GM21526 (cell line): ENCODE data around the gene ANKRD9.
"Not testable (repeated sequence)": the region's sequence is repeated elsewhere in the genome, so short reads cannot be mapped to it uniquely, and the experiment has no call there.

Source experiments
- ATAC-seq: cut with Tn5 transposase; IDR thresholded peaks from one replicate; pipeline ENCODE4 v1.9.1; 2021; ENCODE audit warnings: moderate library complexity; ENCODE audit not compliant: unreplicated experiment, low FRiP score

ANKRD9 gene

DNA sequence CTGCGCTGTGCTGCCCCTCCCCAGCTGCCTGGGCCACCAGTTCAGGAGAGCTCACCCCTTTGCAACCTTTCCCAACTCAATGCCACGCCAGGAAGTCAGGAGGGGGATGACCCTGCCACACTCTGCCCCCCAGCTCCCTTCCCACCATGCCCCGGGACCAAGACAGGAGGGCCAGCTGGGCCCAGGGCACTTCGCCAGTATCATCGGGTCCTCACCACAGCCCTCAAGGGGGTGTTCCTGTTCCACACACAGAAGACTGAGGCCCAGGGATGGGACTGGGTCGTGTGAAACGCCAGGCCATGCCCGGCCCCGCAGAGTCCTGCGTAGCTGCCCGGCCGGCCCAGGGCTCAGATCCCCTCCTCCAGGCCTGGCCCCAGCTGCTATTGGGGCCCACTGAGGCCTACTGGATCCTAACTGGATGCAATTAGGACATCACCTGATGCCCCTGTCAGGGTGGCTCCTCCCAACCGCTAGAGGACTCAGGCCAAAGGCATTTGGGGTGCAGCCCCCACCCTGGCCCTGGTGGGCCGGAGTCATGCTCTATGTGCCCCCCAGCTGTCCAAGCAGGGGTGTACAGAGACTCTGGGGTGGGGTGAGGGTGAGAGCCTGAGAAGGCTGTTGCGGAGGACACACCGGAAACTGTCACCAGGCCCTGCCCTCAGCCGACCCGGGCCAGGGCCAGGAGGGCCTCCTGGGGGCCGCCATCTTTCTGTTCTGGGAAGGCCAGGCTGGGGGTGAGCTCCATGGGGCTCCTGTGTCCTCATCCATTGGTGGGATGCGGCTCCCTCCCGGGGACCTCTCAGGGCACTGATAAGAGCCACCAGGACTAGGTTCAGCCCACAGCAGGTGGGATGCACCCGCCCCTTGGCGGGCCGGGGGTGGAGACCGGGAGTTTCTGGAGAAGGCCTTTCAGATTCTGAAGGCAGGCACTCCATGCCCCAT, 29.3 kb upstream of the ANKRD9 start:
- no peak for ATAC-seq

DNA sequence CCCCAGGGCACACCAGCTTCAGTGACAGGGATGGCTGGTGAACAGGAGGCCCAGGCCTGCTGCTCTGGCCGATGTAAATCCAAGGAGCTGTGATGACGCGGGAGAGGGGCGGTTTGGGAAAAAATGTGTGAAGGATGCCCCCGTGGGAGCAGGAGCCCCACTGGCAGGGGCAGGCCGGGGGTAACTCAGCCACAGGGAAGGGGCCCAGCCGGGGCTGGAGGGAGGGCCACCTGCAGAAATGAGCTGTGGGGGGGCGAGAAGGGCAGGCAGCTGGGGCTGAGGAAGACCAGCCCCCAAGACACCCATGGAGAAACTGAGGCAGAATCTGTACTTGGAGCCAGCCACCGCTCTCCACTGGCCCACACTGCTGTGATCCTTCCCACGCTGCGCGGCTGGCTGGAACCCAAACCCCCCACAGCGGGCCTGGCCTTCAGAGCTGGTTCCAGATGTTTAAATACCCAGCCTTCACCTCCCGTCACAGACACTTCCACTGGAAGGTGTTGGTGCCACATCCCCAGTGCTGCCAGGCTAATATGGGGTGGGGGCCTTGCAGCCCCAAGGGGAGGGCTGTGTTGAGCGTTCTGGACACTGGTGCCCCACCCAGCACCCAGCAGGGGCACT, 28.5 kb upstream of the ANKRD9 start:
- no peak for ATAC-seq

DNA sequence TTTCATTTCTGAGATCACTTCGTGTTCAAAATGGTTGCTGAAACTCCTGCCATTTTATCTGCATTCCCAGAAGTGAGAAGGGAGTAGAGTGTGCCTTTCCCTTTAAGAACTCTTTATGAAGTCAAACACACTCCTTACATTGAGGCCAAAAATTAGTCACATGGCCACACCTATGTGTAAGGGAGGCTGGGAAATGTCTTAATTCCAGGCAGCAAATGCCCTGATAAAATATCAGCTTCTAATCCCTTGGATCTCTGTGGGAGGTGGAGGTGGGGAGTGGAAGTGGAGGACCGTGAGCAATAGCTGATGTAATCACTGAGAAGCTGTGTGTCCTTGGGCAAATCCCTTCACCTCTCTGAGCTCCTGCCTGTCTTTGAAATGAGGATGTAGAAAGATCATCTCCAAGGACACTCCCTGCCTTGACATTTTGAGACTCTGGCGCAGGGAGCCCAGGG, 22.7 kb upstream of the ANKRD9 start:
- ATAC-seq = no peak

DNA sequence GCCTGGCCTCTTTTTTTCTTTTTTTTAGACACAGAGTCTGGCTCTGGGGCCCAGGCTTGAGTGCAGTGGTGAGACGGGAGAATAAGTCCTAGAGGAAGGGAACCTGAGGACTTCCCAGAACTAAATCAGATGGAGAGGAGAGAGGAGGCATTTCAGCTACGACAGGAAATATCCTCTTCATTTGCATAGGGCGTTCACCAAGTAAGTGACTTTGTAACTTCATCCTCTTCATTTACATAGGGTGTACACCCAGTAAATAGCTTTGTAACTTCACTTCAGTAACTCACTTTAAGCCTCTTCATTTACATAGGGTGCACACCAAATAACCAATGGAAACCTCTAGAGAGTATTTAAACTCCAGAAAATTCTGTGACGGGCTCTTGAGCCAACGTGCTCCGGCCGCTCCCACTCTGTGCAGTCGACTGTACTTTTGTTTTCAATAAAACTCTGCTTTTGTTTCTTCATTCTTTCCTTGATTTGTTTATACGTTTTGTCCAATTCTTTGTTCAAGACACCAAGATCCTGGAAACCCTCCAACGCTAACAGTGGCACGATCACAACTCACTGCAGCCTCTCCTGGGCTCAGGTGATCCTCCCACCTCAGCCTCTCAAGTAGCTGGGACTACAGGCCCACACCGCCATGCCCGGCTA, 21.4 kb upstream of the ANKRD9 start:
- ATAC-seq = no peak

DNA sequence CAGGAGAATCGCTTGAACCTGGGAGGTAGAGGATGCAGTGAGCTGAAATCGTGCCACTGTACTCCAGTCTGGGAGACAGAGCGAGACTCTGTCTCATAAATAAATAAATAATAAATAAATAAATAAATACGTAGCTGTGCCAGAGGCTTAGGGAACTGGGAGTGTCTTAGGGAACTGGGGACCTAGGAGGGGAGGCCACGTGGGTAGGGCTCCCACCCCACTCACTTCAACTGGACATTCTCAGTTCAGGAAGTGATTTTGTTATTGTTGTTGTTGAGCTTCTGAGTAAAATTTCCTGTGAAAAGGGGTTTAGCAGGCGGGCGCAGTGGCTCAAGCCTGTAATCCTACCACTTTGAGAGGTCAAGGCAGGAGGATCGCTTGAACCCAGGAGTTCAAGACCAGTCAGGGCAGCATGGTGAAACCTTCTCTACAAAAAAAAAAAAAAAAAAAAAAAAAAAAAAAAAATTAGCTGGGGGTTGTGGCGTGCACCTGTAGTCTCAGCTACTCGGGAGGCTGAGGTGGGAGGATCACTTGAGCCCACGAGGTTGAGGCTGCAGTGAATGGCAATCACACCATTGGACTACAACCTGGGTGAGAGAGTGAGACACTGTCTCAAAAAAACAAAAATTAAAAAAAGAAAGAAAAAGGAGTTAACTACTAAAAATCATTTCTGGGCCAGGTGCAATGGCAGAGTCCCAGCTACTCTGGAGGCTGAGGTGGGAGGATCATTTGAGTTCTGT, 19.0 kb upstream of the ANKRD9 start:
- ATAC-seq = no peak

DNA sequence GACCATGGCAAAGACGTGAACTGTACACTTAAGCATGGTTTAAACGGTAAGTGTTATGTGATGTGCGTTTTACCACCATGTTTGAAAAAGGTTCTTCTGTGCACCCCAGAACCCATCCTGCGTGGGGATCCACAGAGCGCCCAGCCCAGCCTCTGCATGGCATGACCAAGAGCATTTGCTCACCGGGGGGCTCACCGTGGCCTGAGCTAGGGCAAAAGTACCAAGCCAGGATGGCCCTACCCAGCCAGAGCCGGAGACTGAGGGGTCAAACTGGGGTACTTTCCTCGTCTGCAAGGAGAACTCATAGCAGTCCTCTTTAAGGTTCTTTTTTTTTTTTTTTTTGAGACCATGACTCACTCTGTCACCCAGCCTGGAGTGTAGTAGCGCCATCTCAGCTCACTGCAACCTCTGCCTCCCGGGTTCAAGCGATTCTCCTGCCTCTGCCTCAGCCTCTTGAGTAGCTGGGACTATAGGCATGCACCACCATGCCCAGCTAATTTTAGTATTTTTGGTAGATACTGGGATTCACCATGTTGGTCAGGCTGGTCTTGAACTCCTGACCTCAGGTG, 16.4 kb upstream of the ANKRD9 start:
- no peak for ATAC-seq

DNA sequence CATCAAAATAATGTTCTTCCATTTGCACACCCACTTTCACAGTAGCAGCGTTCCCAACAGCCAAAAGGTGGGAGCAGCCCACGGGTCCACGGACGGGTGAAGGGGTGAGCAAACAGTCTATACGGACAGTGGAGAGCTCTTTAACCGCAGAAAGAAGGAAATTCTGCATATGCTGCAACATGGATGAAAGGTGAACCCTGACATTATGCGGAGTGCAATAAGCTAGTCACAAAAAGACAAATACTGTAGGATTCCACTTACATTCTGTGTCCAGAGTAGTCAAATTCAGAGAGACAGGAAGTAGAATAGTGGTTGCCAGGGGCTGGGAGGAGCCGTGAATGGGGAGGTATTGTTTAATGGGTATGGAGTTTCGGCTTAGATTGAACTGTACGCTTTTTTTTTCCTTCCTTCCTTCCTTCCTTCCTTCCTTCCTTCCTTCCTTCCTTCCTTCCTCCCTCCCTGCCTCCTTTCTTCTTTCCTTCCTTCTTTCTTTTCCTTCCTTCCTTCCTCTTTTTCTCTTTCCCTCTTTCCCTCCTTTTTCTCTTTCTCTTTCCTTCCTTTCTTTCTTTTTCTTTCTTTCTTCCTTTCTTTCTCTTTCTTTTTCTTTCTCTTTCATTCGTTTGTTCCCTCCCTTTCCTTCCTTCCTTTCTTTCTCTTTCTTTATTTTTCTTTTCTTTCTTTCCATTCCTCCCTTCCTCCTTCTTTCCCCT, 15.8 kb upstream of the ANKRD9 start:
- peak; percentile 25 for ATAC-seq

DNA sequence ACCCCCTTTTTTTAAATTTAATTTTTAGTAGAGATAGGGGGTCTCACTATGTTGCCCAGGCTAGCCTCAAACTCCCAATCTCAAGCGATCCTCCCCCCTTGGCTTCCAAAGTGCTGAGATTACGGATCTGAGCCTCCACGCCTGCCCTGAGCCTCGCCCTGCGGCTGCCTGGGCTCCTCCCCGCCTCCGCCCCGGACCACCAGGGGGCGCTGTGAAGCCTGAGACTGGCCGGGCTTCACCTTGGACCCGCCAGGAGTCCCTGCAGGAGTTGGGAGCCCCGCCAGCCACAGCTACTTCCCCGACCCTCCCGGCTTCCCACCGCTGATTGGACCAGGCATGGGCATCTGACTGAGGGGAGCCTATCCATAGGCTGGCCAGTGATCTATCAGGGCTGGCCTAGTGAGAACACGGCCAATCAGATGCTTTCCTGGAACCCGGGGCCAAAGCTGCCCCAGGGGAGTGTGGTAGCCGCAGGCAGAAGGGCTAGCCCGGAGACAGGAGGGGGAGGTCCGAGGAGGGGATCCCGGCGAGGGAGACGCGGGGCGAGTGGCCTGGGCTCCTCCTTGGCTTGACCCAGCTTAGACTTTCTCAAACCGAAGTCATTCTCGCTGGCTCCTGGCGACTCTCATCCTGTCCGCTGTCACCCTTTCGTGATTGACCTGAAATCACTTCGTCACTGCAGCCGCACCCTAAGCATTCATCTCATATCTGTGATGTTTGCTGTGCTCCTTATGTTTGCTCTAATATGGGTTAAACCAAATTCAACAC, 15.1 kb upstream of the ANKRD9 start:
- peak; percentile 94 for ATAC-seq

DNA sequence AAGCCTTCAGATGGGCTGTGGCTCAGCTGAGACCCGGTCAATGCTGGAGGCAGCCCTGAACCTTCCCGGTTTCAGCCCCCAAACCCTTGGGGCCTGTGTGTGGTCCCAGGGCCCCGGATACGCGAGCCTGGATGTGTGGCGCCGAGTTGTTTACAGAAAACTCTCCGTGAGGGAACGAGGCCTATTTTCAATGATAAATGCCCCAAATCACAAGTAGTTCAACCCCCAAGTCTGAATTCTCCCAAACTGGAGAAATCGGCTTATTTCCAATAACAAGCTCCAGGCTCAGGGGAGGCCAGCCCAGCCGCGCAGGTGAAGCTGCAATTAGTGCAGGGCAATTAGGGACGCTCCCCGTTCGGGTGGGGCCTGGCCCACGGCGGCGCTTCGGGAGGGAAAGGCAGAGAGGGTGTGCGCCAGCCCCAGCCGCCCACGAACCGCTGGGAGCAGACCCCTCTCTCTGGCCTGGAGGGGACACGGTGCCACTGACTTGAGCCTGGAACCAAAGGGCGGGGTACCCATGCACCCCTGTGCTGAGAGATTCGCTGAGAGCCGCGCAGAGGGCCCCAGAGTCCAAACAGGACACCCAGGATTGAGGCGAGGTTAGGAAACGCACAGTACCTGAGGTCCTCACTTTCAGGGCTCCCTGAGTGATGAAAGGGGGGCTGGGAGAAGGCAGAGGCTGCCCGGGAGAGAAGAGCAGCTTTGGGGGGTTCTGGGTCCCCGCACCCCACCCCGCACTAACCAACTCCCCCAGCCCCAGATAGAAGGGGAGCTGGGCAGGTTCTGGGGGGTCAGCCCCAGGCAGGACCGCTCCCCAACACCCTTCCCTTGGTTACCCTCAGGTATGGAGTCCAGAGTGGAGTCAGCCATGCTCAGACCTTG, 14.2 kb upstream of the ANKRD9 start:
- peak; percentile 2 for ATAC-seq

DNA sequence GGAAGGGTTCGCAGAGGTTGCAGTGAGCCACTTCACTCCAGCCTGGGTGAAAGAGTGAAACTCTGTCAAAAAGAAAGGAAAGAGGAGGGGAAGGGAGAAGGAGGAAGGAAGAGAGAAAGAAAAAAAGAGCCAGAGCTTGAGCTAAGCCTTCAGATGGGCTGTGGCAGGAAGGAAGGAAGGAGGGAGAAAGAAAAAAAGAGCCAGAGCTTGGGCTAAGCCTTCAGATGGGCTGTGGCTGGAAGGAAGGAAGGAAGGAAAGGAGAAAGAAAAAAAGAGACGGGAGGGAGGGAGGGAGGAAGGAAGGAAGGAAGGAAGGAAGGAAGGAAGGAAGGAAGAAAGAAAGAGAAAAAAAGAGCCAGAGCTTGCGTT, 13.6 kb upstream of the ANKRD9 start:
- no peak for ATAC-seq

DNA sequence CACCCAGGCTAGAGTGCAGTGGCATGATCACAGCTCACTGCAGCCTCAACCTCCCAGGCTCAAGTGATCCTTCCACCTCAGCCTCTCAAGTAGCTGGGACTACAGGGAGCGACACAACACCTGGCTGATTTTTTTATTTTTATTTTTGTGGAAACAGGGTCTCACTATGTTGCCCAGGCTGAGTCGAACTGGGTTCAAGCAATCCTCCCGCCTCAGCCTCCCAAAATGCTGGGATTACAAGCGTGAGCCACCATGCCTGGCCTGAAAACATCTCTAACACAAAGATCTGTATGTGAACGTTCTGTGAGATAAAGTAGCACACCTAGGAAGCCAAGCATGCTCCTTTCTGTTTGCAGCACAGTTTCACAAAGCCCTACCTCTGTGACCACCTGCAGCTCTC, 10.1 kb upstream of the ANKRD9 start:
- not testable (repeated sequence) for ATAC-seq

DNA sequence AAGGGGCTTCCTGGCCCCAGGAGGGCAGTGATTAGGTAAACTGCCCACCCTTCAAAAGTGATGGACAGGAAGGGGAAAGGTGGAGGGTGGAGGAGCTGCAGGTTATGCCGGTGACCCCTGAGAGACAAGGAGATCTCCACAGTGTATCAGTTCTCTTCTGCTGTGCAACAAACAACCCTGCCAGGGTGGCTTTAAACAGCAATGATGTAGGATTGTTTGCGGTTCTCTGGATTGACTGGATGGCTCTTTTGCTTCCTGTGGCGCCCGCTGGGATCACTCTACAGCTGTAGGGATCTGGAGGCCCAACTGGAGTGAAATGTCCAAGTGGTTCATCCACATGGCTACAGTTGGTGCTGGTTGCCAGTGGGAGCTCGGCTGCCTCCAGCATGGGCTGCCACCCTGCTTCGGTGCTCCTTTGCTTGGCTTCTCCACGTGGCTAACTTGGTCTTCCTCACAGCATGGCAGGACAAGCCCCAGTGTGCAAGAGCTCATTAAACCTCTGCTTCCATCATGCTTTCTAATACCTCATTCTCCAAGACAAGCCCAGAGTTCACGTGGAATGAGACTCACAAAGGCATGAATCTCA, 8.6 kb upstream of the ANKRD9 start:
- ATAC-seq = no peak

DNA sequence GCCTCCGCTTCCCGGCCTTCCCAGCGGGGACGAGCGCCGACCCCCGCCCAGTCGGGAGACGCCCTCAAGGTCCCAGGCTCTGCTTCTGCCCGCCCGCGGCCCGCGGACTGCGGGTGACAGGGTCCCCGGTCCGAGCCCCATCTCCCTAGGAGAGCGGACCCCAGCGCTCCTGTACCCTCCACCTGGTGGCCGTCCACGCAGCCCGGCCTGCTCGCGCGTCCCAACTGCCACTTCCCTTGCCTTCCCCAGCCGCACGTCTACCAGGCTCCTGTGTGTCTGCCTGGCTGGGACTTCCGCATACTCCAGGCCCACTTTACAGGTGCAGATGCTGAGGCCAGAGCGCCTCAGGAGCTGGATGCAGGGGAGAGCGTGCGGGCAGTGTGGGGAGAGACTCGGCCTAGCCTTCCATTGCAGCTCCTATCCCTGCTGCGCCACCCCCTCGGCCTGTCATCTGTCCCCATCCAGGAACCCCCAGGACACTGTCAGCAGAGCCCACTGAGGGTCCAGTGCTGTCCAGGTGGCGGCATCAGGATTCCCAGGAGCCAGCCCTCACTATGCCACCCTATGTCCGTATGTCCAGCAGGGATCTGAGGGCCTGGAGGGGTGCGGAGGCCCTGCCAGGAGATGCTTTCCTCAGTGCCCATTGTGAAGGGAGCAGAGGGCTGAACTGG, 8.0 kb upstream of the ANKRD9 start:
- no peak for ATAC-seq

DNA sequence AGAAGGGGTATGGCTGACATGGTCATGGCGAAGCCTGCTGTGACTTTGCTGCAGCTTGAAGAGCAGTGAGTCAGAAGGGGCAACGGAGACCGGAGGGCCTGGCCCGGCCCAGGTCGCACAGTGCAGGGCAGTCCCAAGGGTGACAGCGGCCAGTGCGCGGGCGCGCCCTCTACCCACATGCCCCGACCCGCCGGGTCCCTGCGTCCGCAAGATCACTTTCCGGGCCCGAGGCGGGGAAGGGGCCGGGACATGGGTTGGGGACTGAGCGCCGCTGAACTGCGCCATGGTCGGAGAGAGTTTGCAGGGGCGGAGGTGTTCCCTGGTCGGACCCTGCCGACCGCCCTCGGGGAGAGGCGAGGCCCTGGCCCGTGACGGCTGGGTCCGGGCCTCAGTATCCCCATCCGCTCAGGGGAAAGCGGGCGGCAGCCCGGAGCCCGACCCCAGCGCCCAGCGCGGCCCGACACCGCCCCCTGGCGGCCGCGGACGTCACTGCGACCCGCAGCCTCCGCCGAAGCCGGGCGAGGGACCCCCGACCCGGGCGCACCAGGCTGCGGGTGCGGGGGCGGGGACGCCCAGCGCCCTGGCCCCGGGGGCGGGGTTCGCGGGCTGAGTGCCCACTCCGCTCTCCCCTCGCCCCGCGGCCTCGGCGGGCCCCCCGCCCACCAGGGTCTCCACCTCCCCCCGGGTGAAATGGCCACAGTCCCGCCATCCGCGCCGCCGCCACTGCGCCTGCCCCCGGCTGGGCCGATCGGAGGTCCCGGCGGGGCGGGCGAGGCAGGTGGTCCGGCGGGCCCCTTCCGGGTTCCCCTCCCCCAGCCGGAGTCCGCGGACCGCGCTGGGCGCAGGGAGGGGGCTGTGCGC, 7.2 kb upstream of the ANKRD9 start:
- ATAC-seq = no peak

DNA sequence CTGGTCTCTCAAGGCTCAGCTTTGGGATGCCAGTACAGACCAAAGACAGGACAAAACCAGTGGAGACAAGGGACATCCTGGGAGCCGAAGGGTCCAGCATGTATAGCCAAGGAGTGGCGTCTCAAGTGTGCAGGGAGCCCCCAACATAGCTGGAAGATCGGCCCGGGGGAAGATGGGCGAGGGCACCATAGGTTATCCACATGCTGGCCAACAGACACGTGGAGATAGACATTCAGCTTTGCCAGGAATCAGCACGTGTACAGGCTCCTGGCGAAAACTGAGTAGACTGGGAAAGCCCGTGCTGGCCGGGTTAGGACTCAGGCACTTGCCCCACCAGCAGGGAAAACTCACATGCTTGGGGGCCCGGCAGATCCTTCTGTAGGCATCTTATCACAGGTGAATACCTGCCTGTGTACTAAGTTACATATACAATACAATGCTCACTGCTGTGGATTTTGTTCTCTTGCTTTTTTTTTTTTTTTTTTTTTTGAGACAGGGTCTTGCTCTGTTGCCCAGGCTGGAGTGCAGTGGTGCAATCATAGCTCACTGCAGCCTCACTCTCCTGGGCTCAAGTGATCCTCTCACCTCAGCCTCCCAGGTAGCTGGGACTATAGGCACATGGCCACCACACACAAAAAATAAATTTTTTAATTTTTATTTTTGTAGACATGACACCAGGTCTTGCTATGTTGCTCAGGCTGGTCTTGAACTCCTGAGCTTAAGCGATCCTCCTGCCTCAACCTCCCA, 5.6 kb upstream of the ANKRD9 start:
- no peak for ATAC-seq
